Endothelial cell of umbilical vein (primary cell): ENCODE results near the gene COL1A1. TPM values are rescaled to one million over a fixed set of nuclear protein-coding genes. Genes with fewer than 3 reads are reported as not detected.

Source experiments
- BruUV-seq: library from RNA; stranded (reverse); fragments of 400-500 nt; replicated peaks from 2 replicates; lab custom pipeline; 2021; lab: Mats Ljungman, UMichigan
- CTCF ChIA-PET: fragments of 300-600, 350-600 bp; sonication (Branson Sonifier 250); formaldehyde crosslinking; loops from one replicate; lab custom pipeline; 2021; ENCODE audit warnings: antibody characterized with exemption, inconsistent platforms; lab: Charles Lee
- POLR2A ChIA-PET: fragments of 300-600, 350-600 bp; sonication (Branson Sonifier 250); formaldehyde crosslinking; loops from one replicate; lab custom pipeline; 2021; ENCODE audit warnings: antibody characterized with exemption, inconsistent platforms; lab: Charles Lee
- DNase-seq: peaks from one replicate; pipeline ENCODE4 v3.0.0-alpha.2; 2011; ENCODE audit warnings: low read depth, low spot score
- FAIRE-seq: peaks from 2 replicates; lab custom pipeline; 2011; peaks lifted over from hg19 to GRCh38; lab: Jason Lieb, UNC
- H2AFZ ChIP-seq: 2 replicates; pipeline ENCODE4 v1.6.0; 2012; ENCODE audit warnings: low read depth, low read length, control low read depth, inconsistent platforms
- H3K27ac ChIP-seq: 2 replicates; pipeline ENCODE4 v1.5.1; 2011; ENCODE audit warnings: low read depth, mild to moderate bottlenecking, control low read depth, low read length, moderate library complexity; ENCODE audit not compliant: insufficient read depth
- H3K27me3 ChIP-seq, 2 experiments: 2 replicates each; pipeline versions ENCODE4 v1.6.0 to v1.6.1; 2011; ENCODE audit warnings: low read length in 2 of 2, mixed read lengths in 1 of 2; ENCODE audit not compliant: control insufficient read depth in 2 of 2, insufficient read depth in 2 of 2
- H3K36me3 ChIP-seq, 2 experiments: 2 replicates in 1 of 2; 3 replicates in 1 of 2; pipeline ENCODE4 v1.5.1; 2011; ENCODE audit warnings: low read length in 2 of 2, mild to moderate bottlenecking in 1 of 2, moderate library complexity in 1 of 2; ENCODE audit not compliant: control insufficient read depth in 2 of 2, insufficient read depth in 2 of 2; ENCODE audit errors: extremely low read depth in 1 of 2
- H3K4me1 ChIP-seq: 3 replicates; pipeline ENCODE4 v1.5.1; 2011; ENCODE audit warnings: mild to moderate bottlenecking, low read length; ENCODE audit not compliant: control insufficient read depth, insufficient read depth; ENCODE audit errors: extremely low read depth
- H3K4me2 ChIP-seq: 2 replicates; pipeline ENCODE4 v1.6.1; 2011; ENCODE audit warnings: low read length, control low read depth, mixed read lengths; ENCODE audit not compliant: insufficient read depth
- H3K4me3 ChIP-seq, 3 experiments: fragments of 200-600 bp in 1 of 3; sonication (generic), shearing (Covaris generic) in 1 of 3; replicated peaks in 1 of 3; 2 replicates each; pipeline ENCODE4 v1.5.1; 2011 to 2016; ENCODE audit warnings: control low read depth in 3 of 3, low read length in 3 of 3, mild to moderate bottlenecking in 2 of 3, inconsistent platforms in 1 of 3, low read depth in 1 of 3, moderate library complexity in 1 of 3; ENCODE audit not compliant: insufficient read depth in 1 of 3
- H3K79me2 ChIP-seq: 2 replicates; pipeline ENCODE4 v1.6.0; 2012; ENCODE audit warnings: low read length, inconsistent platforms; ENCODE audit not compliant: control insufficient read depth, insufficient read depth
- H3K9ac ChIP-seq: replicated peaks from 2 replicates; pipeline ENCODE3; 2011; ENCODE audit warnings: low read length, control low read depth; ENCODE audit not compliant: insufficient read depth; ENCODE audit errors: extremely low read depth
- H3K9me1 ChIP-seq: replicated peaks from 3 replicates; pipeline ENCODE4 v1.6.0; 2011; ENCODE audit warnings: mild to moderate bottlenecking, low read length; ENCODE audit not compliant: control insufficient read depth, insufficient read depth; ENCODE audit errors: extremely low read depth
- H3K9me3 ChIP-seq: replicated peaks from 2 replicates; pipeline ENCODE4 v1.5.1; 2012; ENCODE audit warnings: low read length, inconsistent platforms; ENCODE audit not compliant: control insufficient read depth, insufficient read depth
- H4K20me1 ChIP-seq: replicated peaks from 2 replicates; pipeline ENCODE3; 2011; ENCODE audit warnings: mild to moderate bottlenecking, low read length; ENCODE audit not compliant: control insufficient read depth, insufficient read depth; ENCODE audit errors: extremely low read depth
- EZH2 ChIP-seq: IDR thresholded peaks from 2 replicates; pipeline ENCODE4 v1.6.1; 2012; ENCODE audit warnings: borderline replicate concordance, low read depth, mild to moderate bottlenecking, moderate library complexity, low read length, inconsistent platforms; ENCODE audit not compliant: severe bottlenecking
- FOS ChIP-seq: IDR thresholded peaks from 2 replicates; pipeline ENCODE4 v1.6.1; 2011; ENCODE audit warnings: mild to moderate bottlenecking, low read length, moderate library complexity, borderline replicate concordance; ENCODE audit not compliant: insufficient read depth
- GATA2 ChIP-seq: IDR thresholded peaks from 2 replicates; pipeline ENCODE4 v1.7.0; 2011; ENCODE audit warnings: low read depth, mild to moderate bottlenecking, moderate library complexity, mixed read lengths, low read length; ENCODE audit not compliant: insufficient read length, insufficient read depth
- JUN ChIP-seq: IDR thresholded peaks from 2 replicates; pipeline ENCODE4 v1.6.1; 2011; ENCODE audit warnings: borderline replicate concordance, low read depth; ENCODE audit not compliant: insufficient read length, insufficient read depth
- MYC ChIP-seq: IDR thresholded peaks from one replicate; pipeline ENCODE4 v1.6.1; 2011; ENCODE audit warnings: mild to moderate bottlenecking, low read depth, low read length
- POLR2A ChIP-seq: IDR thresholded peaks from 2 replicates; pipeline ENCODE4 v1.6.1; 2012; ENCODE audit warnings: low read depth, mild to moderate bottlenecking, control low read depth, low read length
- POLR2AphosphoS5 ChIP-seq: IDR thresholded peaks from 2 replicates; pipeline ENCODE4 v1.6.1; 2012; ENCODE audit warnings: low read depth, mild to moderate bottlenecking, control low read depth, low read length, moderate library complexity; ENCODE audit not compliant: insufficient read depth
- dilution Hi-C: fragments of 300-500 bp; cut with MboI; formaldehyde crosslinking; loops from one replicate; pipeline ENCODE4 v1.15.0; 2019; ENCODE audit warnings: low sequenced_read_pairs; ENCODE audit not compliant: extremely low pct_ligation_motif_present
- intact Hi-C: fragments of 100-400 bp; cut with micrococcal nuclease; formaldehyde crosslinking; loops from one replicate; pipeline ENCODE4 v1.10.0; 2022
- polyA plus RNA-seq, 4 experiments: library from polyadenylated mRNA; depleted of rRNA in 3 of 4; stranded (reverse) in 3 of 4; unstranded in 1 of 4; fragments of >200 nt; gene quantifications; 2 replicates each; pipeline versions ENCODE4 v1.2.1 to v1.2.3, GENCODE V29; 2011 to 2012; ENCODE audit warnings: missing spikeins in 1 of 4
- total RNA-seq: library from RNA; stranded (reverse); gene quantifications from 2 replicates; pipeline ENCODE4 v1.2.3, GENCODE V29; 2021
- TF ChIP-seq, protein P1 (sequence below), 2 donors: IDR thresholded peaks; 1 replicate in 1 of 2; 2 replicates in 1 of 2; pipeline ENCODE4 v1.5.1; 2011; ENCODE audit warnings: low read length in 2 of 2, mild to moderate bottlenecking in 2 of 2, moderate library complexity in 2 of 2, control low read depth in 1 of 2, inconsistent platforms in 1 of 2, low read depth in 1 of 2; ENCODE audit not compliant: insufficient read depth in 1 of 2; ENCODE audit errors: extremely low read depth in 1 of 2
- TF ChIP-seq, protein P2 (sequence below): IDR thresholded peaks from 2 replicates; pipeline ENCODE4 v1.6.1; 2011; ENCODE audit not compliant: insufficient read depth, insufficient read length

COL1A1 gene
- total and polyA plus RNA-seq, 2 donors (not counting 3 experiments of a cell fraction or from before 2014, with no cell fraction given), result 0.07 TPM

DNA sequence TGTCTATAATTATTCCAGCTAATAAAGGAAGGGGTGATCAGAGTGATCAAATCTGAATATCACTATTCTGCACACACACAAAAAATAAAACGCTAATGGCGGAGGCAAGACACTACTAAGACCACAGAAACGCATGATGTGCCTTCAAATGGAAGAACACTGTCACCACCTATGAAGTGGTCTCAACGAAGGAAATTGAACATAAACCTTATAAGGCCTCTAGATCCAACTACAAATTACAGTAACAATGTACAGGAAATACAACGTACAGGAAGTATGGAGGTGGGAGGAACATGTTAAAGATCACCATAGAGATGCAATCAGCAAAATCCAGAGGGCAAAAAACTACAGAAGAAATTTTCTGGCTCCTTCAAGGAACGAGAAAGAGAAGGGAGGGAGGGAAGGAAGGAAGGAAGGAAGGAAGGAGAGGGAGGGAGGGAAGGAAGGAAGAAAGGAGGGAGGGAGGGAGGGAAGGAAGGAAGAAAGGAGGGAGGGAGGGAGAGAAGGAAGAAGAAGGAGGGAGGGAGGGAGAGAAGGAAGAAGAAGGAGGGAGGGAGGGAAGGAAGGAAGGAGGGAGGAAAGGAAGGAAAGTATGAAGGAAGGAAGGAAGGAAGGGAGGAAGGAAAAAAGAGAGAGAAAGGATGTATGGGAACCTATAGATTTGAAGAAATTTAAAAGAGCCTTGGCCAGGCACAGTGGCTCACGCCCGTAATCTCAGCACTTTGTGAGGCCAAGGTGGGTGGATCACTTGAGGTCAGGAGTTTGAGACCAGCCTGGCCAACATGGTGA is 38.8 kb downstream of the COL1A1 start:
- no peak overlapping the region for H3K4me2 ChIP-seq
- TF ChIP-seq MYC (no peak), EZH2 (no peak), GATA2 (no peak), POLR2AphosphoS5 (no peak), FOS (no peak), JUN (no peak), POLR2A (no peak)
- TF ChIP-seq, protein P1, sequence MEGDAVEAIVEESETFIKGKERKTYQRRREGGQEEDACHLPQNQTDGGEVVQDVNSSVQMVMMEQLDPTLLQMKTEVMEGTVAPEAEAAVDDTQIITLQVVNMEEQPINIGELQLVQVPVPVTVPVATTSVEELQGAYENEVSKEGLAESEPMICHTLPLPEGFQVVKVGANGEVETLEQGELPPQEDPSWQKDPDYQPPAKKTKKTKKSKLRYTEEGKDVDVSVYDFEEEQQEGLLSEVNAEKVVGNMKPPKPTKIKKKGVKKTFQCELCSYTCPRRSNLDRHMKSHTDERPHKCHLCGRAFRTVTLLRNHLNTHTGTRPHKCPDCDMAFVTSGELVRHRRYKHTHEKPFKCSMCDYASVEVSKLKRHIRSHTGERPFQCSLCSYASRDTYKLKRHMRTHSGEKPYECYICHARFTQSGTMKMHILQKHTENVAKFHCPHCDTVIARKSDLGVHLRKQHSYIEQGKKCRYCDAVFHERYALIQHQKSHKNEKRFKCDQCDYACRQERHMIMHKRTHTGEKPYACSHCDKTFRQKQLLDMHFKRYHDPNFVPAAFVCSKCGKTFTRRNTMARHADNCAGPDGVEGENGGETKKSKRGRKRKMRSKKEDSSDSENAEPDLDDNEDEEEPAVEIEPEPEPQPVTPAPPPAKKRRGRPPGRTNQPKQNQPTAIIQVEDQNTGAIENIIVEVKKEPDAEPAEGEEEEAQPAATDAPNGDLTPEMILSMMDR (IDR thresholded peaks at IDR 0.05; ENCODE audit: extremely low read depth in 1 of 2, insufficient read depth in 1 of 2, low read depth in 1 of 2, low read length in 2 of 2), result no peak
- TF ChIP-seq, protein P2, sequence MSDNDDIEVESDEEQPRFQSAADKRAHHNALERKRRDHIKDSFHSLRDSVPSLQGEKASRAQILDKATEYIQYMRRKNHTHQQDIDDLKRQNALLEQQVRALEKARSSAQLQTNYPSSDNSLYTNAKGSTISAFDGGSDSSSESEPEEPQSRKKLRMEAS, result no peak
- H2AFZ ChIP-seq, result no peak overlapping the region
- POLR2A ChIA-PET, result no interaction called here
- CTCF ChIA-PET, result interaction anchor here (0.9 to 2.8 kb wide), 17 partner anchors 11 to 136 kb away, joined by 3 to 57 read pairs (median 6); partner anchors contain the start of genes PPP1R9B and SAMD14
- H3K27me3 ChIP-seq, result peaks cover 0 to 2% of the 10 kb centered on the region in 2 experiments
- H3K9ac ChIP-seq, result no peak overlapping the region
- H3K79me2 ChIP-seq, result no peaks in the 10 kb centered on the region
- BruUV-seq, result no TSS peak
- H3K27ac ChIP-seq, result no peak overlapping the region
- H4K20me1 ChIP-seq, result no peaks in the 10 kb centered on the region
- no peaks in the 10 kb centered on the region for H3K36me3 ChIP-seq
- FAIRE-seq (no peak), DNase-seq (no peak)
- H3K4me3 ChIP-seq, result no peak overlapping the region
- no peaks in the 10 kb centered on the region for H3K9me1 ChIP-seq
- peaks cover 6% of the 10 kb centered on the region for H3K4me1 ChIP-seq
- dilution Hi-C loops (no loop called here), intact Hi-C loops (no loop called here)
- no peaks in the 10 kb centered on the region for H3K9me3 ChIP-seq
